Activated CD4-positive, alpha-beta T cell treated with anti-CD3 and anti-CD28 coated beads for 1 hour (primary cell): ENCODE results near the gene RNF113A.
"Not testable (repeated sequence)": the region's sequence is repeated elsewhere in the genome, so short reads cannot be mapped to it uniquely, and the experiment has no call there.

Experiments used
- DNase-seq: peaks from one replicate; pipeline ENCODE4 v3.0.0-alpha.2; 2020

Gene RNF113A

GRCh38 chrX:119871599-119872395 lies at the start of gene RNF113A, which contains the start of gene NDUFA1:
RNF113A (minus strand) TSS chrX:119871733; CDS start chrX:119871613, 120 bp downstream.
NDUFA1 (plus strand) TSS chrX:119871832; CDS start chrX:119871912, 80 bp downstream.
- peak; percentile 77 for DNase-seq

DNA sequence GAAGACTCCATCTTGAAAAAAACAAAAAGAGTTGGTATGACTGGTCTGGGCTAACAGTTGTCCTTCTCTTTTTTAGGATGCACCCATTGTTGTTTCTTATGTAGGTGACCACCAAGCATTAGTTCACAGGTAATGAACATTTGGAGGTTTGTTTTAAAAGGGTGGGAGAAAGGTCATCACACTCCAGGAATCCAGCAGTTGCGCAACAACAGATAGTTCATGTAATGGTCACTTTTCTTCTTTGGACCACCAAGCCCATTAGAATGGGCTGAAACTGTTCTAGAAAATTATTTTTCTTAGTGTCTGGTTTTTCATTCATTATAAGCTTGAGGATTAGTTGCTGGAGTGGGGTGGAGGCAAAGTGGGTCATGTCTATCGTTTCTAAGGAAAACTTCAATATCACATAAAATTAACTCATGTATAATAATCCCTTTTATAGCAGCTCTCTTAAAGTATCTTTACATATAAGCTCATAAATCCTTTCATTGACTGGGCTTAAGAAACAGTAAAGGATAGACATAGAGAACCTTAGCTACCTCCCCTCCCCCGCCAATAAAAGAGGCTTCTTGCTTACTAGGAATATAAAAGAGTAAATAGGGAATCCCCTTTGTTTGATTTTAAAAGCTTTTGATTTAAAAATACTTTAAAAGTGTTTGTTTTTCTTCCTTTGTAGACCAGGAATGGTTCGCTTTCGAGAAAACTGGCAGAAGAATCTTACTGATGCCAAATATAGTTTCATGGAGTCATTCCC lies 48.5 kb upstream of the RNF113A start:
- DNase-seq = no peak

GRCh38 chrX:119917877-119918276 lies 46.3 kb upstream of the RNF113A start:
- DNase-seq = no peak

GRCh38 chrX:119916310-119916709 lies 44.8 kb upstream of the RNF113A start:
- no peak for DNase-seq

DNA sequence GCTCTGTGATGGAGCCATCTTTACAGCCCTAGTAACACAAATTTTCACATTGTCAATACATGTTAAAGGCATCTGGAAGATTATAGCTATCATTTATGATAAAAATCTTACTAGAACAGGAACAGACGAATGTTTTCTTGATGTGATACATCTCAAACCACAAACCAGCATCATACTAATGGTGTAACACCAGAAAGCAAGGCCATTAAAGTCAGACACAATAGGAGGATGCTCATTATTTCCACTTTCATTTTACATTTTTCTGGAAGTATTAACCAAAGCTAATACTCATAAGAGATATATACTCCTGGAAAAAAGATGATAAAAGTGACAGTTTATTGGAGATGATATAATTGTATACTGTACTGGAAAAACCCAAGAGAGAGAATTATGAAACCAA lies 29.4 kb upstream of the RNF113A start:
- no peak for DNase-seq

- DNase-seq = no peak
Observed at GRCh38 chrX:119899125-119899524, 27.6 kb upstream of the RNF113A start.

- no peak for DNase-seq
Observed at GRCh38 chrX:119895843-119896326, 24.4 kb upstream of the RNF113A start, which contains the start of gene AKAP14. AKAP14 (plus strand) TSS chrX:119895893; CDS start chrX:119903224, 7,331 bp downstream.

DNA sequence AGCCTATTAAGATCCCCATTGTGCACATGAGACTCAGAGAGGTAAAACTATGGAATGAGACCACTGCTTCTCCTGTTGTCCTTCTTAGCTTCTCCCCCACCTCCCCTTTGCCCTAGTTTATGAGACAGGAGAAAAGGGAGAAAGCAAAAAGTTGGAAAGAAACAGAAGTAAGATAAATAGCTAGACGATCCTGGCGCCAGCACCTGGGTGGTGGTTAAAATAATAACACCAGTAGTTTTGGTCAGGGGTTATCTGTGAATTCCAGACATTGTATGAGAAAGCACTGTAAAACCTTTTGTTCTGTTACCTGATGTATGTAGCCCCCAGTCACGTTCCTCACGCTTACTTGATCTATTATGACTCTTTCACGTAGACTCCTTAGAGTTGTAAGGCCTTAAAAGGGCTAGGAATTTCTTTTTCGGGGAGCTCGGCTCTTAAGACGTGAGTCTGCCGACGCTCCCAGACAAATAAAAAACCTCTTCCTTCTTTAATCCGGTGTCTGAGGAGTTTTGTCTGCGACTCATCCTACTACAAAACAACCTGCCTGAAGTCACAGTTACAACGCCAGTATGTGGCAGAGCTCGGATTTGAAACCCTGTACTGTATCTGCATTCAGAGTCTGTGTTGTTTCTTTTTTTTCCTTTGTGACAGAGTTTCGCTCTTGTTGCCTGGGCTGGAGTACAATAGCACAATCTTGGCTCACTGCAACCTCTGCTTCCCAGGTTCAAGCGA lies 20.6 kb upstream of the RNF113A start:
- DNase-seq = not testable (repeated sequence)

DNA sequence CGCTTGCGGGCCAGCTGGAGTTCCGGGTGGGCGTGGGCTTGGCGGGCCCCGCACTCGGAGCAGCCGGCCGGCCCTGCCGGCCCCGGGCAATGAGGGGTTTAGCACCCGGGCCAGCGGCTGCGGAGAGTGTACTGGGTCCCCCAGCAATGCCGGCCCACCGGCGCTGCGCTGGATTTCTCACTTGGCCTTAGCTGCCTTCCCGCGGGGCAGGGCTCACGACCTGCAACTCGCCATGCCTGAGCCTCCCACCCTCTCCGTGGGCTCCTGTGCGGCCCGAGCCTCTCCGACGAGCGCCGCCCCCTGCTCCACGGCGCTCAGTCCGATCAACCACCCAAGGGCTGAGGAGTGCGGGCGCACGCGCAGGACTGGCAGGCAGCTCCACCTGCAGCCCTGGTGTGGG lies 19.1 kb upstream of the RNF113A start:
- not testable (repeated sequence) for DNase-seq

GRCh38 chrX:119887721-119888425 lies 16.3 kb upstream of the RNF113A start:
- peak; percentile 21 for DNase-seq

DNA sequence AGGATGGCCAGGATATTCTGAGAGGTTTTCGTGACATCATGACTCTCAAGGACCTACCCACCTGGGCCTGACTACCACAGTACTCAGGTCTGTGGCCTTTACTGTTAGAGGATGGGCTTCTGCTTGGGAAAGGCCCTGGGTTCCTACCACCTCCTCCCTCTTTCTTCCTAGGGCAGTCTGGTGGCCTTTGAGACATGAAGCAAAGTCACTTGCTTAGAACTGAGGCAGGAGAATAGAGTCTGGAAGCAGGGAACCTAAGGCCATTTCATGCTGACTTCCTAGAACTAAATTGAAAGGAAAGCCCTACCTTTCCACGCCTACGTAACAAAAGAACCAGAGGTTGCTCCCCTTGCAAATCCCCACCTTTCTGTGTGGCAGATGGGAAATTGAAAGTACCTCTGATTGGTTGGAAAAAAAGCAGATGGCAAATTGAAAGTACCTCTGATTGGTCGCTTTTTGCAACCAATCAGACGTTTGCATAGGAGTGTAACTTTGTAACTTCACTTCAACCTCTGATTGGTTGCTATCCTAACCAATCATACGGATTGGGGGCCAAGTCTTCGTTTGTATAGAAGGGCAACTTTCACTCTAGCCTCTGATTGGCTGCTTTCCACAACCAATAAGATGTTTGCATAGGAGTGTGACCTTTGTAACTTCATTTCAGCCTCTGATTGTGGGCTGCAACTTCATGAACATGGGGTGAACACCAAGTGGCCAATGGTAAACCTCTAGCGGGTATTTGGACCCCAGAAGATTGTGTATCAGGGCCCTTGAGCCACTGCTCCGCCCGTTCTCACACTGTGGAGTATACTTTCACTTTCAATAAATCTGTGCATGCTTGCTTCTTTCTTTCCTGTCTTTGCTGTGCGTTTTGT lies 14.3 kb upstream of the RNF113A start:
- DNase-seq = no peak

GRCh38 chrX:119880552-119881437 lies 9.3 kb upstream of the RNF113A start:
- peak; percentile 7 for DNase-seq

DNA sequence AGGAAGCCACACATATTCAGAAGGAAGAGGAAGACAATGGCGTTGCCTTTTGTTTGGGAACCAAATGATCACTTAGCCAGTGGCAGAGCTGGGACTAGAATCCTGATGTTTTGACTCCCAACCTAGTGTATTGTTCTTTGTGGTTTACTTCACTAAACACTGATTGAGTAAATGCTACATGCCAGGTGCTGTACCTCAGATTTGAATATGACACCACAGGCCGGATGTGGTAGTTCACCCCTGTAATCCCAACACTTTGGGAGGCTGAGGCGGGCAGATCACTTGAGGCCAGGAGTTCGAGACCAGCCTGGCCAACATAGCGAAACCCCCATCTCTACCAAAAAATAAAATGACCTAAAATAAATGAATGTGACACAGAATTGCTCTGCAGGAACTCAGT lies 8.5 kb upstream of the RNF113A start:
- no peak for DNase-seq

DNA sequence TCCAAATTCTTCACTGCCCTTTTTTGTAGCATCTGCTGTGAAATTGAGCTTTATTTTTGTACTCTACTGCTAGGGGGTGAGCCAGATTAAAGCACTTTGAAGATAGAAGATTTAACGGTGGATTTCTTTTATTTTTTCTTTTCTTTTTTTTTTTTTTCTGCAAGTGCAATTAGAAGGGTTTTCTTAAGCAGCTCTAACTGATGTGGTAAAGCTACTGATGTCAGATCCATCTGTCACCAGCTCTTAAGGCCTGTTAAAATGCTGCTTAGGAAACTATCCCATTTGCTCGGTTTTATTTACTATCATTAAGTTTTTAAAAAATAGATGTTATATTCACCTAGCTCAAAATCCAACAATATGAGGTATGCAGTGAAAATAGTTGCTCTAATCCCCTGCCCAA lies 7.2 kb upstream of the RNF113A start:
- no peak for DNase-seq

- DNase-seq = no peak
Observed at GRCh38 chrX:119871245-119871598, 311 bp downstream of the RNF113A start.

DNA sequence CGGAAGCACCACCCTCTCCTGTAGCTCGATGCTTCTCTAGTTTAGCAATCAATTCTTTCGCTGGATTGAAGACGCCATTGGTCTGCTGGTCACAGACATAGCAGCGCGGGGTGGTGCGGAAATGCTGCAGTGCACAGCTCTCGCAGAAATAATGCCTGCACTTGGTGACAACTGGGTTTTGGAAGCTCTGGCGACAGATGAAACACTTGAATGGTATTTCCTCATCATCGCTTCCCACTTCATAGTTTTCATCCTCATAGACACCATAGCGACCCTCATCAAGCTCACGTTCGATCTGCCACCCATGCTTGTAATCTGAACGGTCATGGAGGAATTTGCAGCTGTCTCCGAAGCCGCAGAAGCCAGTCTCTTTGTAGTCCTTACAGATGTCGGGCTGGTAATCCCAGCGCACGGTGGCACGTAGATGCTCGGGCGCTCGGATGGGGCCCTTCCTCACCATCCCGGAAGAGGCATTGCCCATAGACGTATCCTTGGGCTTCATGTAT lies 854 bp downstream of the RNF113A start:
- peak; percentile 8 for DNase-seq

DNA sequence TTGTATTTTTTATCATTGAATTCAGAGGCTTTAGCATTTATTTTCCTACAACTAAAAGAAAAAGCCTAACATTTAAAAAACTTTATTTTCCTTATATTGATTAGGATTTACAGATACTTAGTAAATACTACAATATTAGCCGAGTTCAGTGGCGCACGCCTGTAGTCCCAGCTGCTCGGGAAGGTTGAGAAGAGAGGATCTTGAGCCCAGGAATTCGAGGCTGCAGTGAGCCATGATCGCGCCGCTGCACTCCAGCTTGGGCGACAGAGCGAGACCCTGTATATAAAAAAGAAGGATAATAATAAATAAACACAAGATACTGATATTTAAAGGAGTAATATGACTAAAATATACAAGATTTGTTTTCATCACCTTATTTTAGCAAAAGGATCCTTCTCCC lies 18.1 kb downstream of the RNF113A start:
- DNase-seq = no peak

DNA sequence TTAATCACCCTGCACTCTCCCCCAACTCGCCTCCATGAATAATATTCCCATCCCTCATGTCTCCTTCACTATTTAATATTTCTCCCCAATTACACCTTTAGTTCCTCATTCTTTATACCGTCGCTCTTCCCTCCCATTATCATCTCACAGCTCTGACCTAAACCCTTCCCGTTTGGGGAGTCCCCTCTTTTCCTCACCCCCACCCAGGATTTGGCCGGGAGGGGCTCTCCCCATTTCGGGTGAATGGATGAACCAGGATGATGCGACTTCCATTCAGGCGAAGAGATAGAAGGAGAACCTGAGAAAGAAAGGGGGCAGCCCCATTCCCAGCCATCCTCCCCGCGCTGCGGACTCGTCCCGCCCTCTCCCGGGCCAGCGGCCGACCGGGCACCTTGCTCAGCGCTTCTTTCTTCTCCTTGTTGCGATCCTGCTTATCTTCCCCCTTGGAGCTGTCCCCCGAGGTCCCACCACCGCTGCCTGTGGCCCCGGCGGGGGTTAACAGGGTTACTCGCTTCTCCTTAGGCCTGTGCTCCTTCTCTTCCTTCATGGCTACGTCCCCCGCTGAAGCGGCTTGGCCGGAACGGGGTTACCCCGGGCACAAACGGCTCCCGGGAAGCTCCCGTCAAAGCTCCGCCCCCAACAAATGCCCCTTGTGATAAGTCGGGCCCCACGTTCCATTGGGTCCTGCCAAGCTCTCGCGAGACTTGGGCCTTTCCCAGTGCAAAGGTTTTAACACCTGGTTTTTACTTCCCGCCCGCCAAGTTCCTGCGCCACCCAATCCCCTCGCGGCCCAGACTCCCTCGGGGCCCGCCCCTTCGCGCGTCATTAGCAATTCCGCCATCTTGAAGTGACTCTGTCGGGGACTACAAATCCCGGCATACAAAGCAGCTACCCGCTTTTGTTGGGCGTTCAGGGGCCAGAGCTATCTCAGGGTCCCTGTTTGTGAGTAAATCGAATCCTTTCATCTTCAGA lies 18.9 kb downstream of the RNF113A start, which contains the start of gene UPF3B:
Gene UPF3B (minus strand): TSS at position 582 of the 972 bp plus-strand sequence. CDS start 35 bp downstream, at position 547.
- peak; percentile 89 for DNase-seq

DNA sequence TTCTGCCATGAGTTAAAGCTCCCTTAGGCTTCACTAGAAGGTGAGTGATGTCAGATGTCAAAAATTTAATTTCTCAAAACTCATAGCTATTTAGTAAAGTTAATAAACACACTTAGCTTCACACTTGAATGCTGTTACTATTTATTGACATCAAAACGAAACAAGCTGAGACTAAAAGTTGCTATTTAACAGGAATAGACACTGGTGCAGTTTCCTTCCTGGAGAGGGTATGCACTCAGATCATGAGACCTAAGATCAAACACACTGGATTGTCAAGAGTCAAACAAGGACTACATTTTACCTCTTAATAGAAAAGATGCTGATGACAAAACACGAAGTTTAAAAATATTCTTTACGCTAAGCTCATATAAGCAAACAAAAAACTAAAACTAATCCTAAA lies 37.6 kb downstream of the RNF113A start:
- DNase-seq = no peak
